Jurkat, Clone E6-1 (cell line): ENCODE data around the gene CFD.
A peak's percentile ranks its signal among the peaks of the same experiment; 100 is the strongest.
"Not testable (repeated sequence)": the region's sequence is repeated elsewhere in the genome, so short reads cannot be mapped to it uniquely, and the experiment has no call there.

Source experiments
- DNase-seq: peaks from one replicate; pipeline ENCODE4 v3.0.0-alpha.2; 2011; ENCODE audit warnings: low read depth, low spot score
- H3K4me3 ChIP-seq: 2 replicates; pipeline ENCODE4 v1.5.1; 2011; ENCODE audit warnings: mild to moderate bottlenecking, low read length, control low read depth, moderate library complexity

The CFD gene

DNA sequence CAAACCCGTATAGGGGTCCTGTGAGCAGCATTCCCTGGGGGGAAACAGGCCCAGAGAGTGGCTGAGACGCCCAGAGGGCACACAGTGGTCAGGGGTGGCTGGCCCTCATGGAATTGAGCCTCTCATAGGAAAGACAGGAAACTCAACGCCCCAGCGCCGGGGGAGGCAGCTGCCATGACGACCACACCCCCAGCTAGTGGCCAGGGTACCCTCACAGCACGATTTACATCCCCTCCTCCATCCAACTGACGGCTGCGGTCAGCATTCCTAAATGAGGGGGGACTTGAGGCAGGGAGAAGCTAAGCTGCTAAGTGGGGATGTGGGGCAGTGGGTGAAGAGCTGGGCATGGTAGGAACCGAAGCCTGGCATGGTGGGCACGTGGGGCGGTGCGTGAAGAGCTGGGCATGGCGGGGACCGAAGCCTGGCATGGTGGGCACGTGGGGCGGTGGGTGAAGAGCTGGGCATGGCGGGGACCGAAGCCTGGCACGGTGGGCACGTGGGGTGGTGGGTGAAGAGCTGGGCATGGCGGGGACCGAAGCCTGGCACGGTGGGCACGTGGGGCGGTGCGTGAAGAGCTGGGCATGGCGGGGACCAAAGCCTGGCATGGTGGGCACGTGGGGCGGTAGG is 23.5 kb downstream of the CFD start:
- no peak for DNase-seq
- H3K4me3 ChIP-seq, result no peak overlapping the region

- DNase-seq, result no peak
- H3K4me3 ChIP-seq, result no peak overlapping the region
Measured at GRCh38 chr19:883661-884211, 24.3 kb downstream of the CFD start.

DNA sequence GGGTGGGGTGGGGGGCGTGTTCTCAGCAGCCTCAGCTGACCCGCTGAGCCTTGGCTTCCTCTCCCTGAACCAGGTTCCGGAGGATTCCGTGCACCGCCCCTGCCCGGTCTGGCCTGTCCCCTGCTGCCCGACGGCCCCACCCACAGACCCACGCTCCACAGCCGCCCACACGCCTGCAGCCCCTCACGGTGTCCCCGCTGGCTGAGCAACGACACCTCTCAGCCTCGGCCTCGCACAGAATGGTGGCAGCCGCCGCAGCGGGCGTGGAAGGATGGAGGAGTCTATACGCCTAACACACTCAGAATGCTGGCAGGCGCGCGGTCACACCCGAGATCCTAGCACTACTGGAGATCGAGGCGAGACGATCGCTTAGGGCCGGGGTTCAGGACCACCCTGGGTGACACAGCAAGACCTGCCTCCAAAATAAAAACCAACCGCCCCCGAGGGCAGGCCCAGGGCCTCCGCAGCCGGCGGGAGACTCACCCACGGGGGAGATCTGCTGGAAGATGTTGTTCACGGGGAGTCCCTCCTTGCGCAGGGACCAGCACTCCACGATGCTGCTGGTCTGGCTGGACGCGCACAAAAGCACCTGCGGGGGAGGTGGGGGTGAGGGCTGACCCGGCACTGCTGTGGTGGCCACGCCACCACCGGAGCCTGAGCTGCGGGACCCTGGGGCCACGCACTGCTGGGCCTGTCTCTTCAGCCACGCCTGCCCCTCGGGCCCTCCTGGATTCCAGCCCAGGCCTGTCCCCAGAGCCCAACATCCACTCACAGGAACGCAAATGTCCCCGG is 25.2 kb downstream of the CFD start:
- H3K4me3 ChIP-seq, result no peak overlapping the region
- no peak for DNase-seq

DNA sequence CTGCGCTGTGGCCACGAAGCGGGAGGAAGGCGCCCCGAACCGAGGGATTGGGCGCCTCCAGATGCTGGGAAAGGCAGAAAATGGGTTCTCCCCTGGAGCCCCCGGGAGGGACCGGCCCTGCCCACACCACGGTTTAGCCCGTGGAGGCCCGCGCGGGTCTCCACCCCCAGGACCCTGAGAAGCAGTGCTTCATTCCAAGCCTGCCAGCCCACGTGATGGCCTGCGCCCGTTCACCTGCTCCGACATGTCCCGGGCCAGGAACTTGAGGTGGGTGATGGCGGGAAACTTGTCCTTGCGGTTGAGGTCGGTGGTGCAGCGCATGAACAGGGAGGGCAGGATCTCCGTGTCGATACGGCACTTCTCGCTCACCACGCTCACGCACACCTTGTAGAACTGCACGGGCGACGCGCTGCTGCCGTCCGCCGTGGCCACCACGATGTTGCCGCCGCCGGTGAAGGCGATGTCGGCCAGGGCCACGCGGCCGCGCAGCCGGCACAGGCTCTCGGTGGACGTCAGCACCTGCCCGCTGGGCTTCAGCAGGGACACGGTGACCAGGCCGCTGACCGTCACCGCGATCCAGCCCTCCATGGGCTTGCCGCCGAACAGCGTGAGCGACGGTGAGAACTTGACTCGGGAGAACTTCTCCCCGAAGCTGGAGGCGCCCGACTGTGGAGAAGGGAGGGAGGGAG is 26.2 kb downstream of the CFD start:
- H3K4me3 ChIP-seq, result no peak overlapping the region
- no peak for DNase-seq

DNA sequence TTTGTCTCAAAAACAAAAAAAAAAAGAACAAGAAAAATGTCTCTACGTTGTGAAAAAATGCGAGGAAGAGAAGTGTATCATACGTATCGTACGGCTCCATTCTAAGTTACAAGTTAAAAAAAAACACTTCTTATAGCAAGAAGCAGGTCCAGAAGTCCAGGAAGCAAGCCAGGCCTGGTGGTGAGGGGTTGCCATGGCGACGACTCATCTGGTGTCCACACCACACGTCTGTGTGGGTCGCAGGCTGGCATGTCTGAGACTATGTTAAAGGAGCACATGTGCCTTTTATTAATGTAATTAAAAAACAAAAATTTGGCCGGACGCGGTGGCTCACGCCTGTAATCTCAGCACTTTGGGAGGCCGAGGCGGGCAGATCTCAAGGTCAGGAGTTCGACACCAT is 27.6 kb downstream of the CFD start:
- no peak for DNase-seq
- no peak overlapping the region for H3K4me3 ChIP-seq

DNA sequence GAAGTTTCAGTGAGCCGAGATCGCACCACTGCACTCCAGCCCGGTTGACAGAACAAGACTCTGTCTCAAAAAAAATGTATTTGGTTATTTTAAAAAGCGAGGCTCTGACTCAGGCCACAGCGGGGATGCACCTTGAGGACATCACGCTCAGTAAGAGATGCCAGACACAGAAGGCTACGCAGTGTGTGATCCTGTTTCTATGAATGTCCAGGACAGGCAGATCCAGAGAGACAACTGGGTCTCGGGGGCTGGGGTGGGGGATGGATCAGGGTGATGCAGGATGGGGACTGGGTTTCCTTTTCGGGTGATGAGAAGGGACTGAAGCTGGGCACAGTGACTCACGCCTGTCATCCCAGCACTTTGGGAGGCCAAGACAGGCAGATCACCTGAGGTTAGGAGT is 28.1 kb downstream of the CFD start:
- no peak for DNase-seq
- no peak overlapping the region for H3K4me3 ChIP-seq

GRCh38 chr19:888581-889385 is 29.3 kb downstream of the CFD start:
- DNase-seq, result no peak

GRCh38 chr19:889662-890295 is 30.3 kb downstream of the CFD start:
- no peak for DNase-seq
- no peak overlapping the region for H3K4me3 ChIP-seq

More at GRCh38 chr19:888581-889385, 29.3 kb downstream of the CFD start:
- H3K4me3 ChIP-seq, result no peak overlapping the region

DNA sequence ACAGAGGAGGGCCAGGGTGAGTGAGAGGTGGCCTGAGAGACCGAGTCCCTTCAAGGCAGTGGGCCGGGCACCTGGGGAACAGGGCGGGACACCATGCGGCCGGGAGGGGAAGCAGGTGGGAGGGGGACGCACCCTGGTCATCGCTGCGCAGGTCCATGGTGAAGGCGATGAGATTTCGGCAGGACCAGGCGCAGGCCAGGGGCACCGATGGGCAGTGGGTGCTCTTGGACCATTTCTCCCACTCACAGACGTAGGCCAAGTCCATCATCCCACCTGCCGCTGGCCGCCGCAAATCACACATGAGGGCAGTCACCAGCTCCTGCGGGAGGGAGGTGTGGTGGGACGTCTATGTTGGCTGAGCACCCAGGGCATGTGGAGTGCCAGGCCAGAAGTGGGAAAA is 31.4 kb downstream of the CFD start:
- DNase-seq, result no peak

DNA sequence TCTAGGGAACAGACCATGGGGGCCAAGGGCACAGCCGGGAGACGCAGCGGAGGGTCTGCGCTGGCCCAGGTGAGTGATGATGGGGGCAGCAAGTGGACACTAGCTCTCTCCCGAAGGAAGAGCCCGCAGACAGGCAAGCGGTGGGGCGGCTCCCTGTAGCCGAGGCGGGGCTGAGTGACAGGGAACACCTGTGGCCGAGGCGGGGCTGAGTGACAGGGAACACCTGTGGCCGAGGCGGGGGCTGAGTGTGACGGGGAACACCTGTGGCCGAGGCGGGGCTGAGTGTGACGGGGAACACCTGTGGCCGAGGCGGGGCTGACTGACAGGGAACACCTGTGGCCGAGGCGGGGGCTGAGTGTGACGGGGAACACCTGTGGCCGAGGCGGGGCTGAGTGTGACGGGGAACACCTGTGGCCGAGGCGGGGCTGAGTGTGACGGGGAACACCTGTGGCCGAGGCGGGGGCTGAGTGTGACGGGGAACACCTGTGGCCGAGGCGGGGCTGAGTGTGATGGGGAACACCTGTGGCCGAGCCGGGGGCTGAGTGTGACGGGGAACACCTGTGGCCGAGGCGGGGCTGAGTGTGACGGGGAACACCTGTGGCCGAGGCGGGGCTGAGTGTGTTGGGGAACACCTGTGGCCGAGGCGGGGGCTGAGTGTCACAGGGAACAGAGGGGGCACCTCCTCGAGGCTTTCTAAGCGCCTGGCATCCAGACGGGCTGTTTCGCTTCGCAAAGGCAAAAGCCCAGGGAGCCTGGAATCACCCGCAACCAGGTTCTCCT is 32.1 kb downstream of the CFD start:
- H3K4me3 ChIP-seq, result peak overlapping the region; percentile 71
- DNase-seq, result not testable (repeated sequence)

More for the DNA sequence above, 31.4 kb downstream of the CFD start:
- no peak overlapping the region for H3K4me3 ChIP-seq

- peak overlapping the region; percentile 71 for H3K4me3 ChIP-seq
- DNase-seq, result no peak
Measured at GRCh38 chr19:892243-892893, 32.9 kb downstream of the CFD start.

- peak within 1 kb of the TSS; percentile 71 for H3K4me3 ChIP-seq
Measured at GRCh38 chr19:892894-893689, 33.6 kb downstream of the CFD start, which contains the start of the genes MED16 and RNU6-9. MED16 (minus strand) TSS chr19:893187; CDS start chr19:891131, 2,056 bp downstream. RNU6-9 (plus strand) TSS chr19:893484.

GRCh38 chr19:896434-896833 is 37.0 kb downstream of the CFD start:
- no peak for DNase-seq
- H3K4me3 ChIP-seq, result no peak overlapping the region

More at GRCh38 chr19:892894-893689, 33.6 kb downstream of the CFD start, which contains the start of the genes MED16 and RNU6-9:
- DNase-seq, result peak; percentile 90

- DNase-seq, result no peak
- H3K4me3 ChIP-seq, result no peak overlapping the region
Measured at GRCh38 chr19:896999-897398, 37.5 kb downstream of the CFD start.

- no peak for DNase-seq
- H3K4me3 ChIP-seq, result no peak overlapping the region
Measured at GRCh38 chr19:897442-898039, 38.1 kb downstream of the CFD start.

DNA sequence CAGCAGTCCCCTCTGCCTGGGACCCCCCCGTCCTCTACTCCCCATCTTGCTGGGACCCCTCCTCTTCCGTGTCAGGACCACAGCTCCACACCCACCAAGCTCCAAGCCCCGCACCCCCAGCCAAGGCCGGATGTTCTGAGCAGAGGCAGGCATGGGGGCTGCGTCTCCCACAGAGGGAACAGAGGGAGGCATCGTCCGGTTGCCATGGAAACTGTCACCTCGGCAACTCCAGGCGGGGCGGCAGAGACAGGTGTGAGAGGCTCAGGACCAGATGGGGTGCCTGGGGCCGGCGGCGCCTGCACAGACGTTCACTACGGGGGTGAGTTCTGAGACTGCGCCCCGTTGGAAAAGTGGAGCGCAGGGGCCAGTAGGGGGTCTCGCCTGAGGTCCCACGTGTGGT is 39.2 kb downstream of the CFD start:
- peak; percentile 84 for DNase-seq
- H3K4me3 ChIP-seq, result no peak overlapping the region
